ENCODE data around the gene GFI1B. TPM values are rescaled to one million over a fixed set of nuclear protein-coding genes. Genes with fewer than 3 reads are reported as not detected.
A peak's percentile ranks its signal among the peaks of the same experiment; 100 is the strongest.

GFI1B gene
- total RNA-seq, 1 donor from 2014 or later: 0.27 TPM

GRCh38 chr9:132984202-132985070 is 5.9 kb downstream of the GFI1B start:
- Histone ChIP-seq H3K27me3 (ENCODE audit: low read depth) (peaks cover 79% of the 10 kb centered on the region), H3K9me3 (replicated peaks) (no peaks in the 10 kb centered on the region), H3K4me1 (peaks cover 18% of the 10 kb centered on the region), H3K27ac (replicated peaks) (no peak overlapping the region), H3K4me3 (no peak overlapping the region), H3K36me3 (no peaks in the 10 kb centered on the region)
- intact Hi-C loops (cut with micrococcal nuclease): no loop called here
- no peak for DNase-seq
- no peak for TF ChIP-seq CTCF (IDR thresholded peaks at IDR 0.05; ENCODE audit: borderline replicate concordance)

- no peak overlapping the region for H3K4me3 ChIP-seq
- H3K27me3 ChIP-seq (ENCODE audit: low read depth): peaks cover 79% of the 10 kb centered on the region
- H3K27ac ChIP-seq (replicated peaks): no peak overlapping the region
- TF ChIP-seq CTCF (IDR thresholded peaks at IDR 0.05; ENCODE audit: borderline replicate concordance): no peak
- no peaks in the 10 kb centered on the region for H3K36me3 ChIP-seq
- peaks cover 18% of the 10 kb centered on the region for H3K4me1 ChIP-seq
- intact Hi-C loops (cut with micrococcal nuclease): no loop called here
- H3K9me3 ChIP-seq (replicated peaks): no peaks in the 10 kb centered on the region
- no peak for DNase-seq
These were observed 6.5 kb downstream of the GFI1B start for GRCh38 chr9:132985071-132985350.

GRCh38 chr9:132985489-132985888 is 7.0 kb downstream of the GFI1B start:
- no peak for TF ChIP-seq CTCF (IDR thresholded peaks at IDR 0.05; ENCODE audit: borderline replicate concordance)
- DNase-seq: no peak
- Histone ChIP-seq H3K4me1 (peaks cover 18% of the 10 kb centered on the region), H3K36me3 (no peaks in the 10 kb centered on the region), H3K27ac (replicated peaks) (peak overlapping the region; percentile 54), H3K4me3 (no peak overlapping the region), H3K9me3 (replicated peaks) (no peaks in the 10 kb centered on the region), H3K27me3 (ENCODE audit: low read depth) (peaks cover 74% of the 10 kb centered on the region)
- intact Hi-C loops (cut with micrococcal nuclease): no loop called here

- peak; percentile 43 for DNase-seq
- peaks cover 74% of the 10 kb centered on the region for H3K27me3 ChIP-seq (ENCODE audit: low read depth)
These were observed 7.6 kb downstream of the GFI1B start for GRCh38 chr9:132986114-132986513.

More at GRCh38 chr9:132986114-132986513, 7.6 kb downstream of the GFI1B start:
- no peaks in the 10 kb centered on the region for H3K36me3 ChIP-seq
- peak overlapping the region; percentile 54 for H3K27ac ChIP-seq (replicated peaks)
- no peak overlapping the region for H3K4me3 ChIP-seq
- no peak for TF ChIP-seq CTCF (IDR thresholded peaks at IDR 0.05; ENCODE audit: borderline replicate concordance)
- H3K9me3 ChIP-seq (replicated peaks): no peaks in the 10 kb centered on the region
- intact Hi-C loops (cut with micrococcal nuclease): no loop called here
- H3K4me1 ChIP-seq: peaks cover 18% of the 10 kb centered on the region
